ENCODE data around the gene SFSWAP.

- TF ChIP-seq CTCF (IDR thresholded peaks at IDR 0.05) = no peak
- TF ChIP-seq POLR2A (IDR thresholded peaks at IDR 0.05) = no peak
These were observed 9.0 kb upstream of the SFSWAP start for GRCh38 chr12:131701705-131702572.
